Mononuclear cell (primary cell): ENCODE measurements around the gene EMC7. TPM values are rescaled to one million over a fixed set of nuclear protein-coding genes. Genes with fewer than 3 reads are reported as not detected.

Experiments
- H3K27me3 ChIP-seq: 2 replicates; pipeline ENCODE4 v1.6.0; 2011; ENCODE audit warnings: low read length, control low read depth; ENCODE audit not compliant: insufficient read depth
- H3K4me1 ChIP-seq: 2 replicates; pipeline ENCODE4 v1.5.1; 2011; ENCODE audit warnings: mild to moderate bottlenecking, low read length, control low read depth; ENCODE audit not compliant: insufficient read depth
- H3K4me3 ChIP-seq: 2 replicates; pipeline ENCODE4 v1.5.1; 2011; ENCODE audit warnings: mild to moderate bottlenecking, low read length, moderate library complexity
- H3K9me3 ChIP-seq: 2 replicates; pipeline ENCODE4 v1.5.1; 2011; ENCODE audit warnings: low read depth, mild to moderate bottlenecking, control low read depth, low read length
- total RNA-seq: library from RNA; depleted of rRNA; stranded (reverse); fragments of >200 nt; gene quantifications from one replicate; pipeline ENCODE4 v1.2.3, GENCODE V29; 2012

EMC7 gene
- total RNA-seq, 1 donor = 34.7 TPM

DNA sequence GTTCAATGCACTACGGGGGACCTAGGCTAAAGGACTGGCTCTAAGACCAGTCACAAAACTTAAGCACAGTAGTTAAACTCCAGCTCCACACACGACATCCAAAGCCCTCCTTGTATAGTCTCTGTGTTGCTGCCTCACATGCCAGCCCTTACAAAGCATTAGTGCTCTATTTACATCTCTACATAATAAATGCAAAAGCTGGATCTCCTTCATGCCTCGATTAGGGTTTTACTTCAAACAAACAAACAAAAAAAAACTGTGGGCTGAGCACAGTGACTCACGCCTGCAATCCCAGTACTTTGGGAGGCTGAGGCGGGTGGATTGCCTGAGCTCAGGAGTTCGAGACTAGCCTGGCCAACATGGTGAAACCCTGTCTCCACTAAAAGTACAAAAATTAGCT lies 9.8 kb upstream of the EMC7 start:
- H3K9me3 ChIP-seq = no peaks in the 10 kb centered on the region
- no peak overlapping the region for H3K4me3 ChIP-seq
- H3K27me3 ChIP-seq = no peaks in the 10 kb centered on the region
- H3K4me1 ChIP-seq = no peaks in the 10 kb centered on the region

DNA sequence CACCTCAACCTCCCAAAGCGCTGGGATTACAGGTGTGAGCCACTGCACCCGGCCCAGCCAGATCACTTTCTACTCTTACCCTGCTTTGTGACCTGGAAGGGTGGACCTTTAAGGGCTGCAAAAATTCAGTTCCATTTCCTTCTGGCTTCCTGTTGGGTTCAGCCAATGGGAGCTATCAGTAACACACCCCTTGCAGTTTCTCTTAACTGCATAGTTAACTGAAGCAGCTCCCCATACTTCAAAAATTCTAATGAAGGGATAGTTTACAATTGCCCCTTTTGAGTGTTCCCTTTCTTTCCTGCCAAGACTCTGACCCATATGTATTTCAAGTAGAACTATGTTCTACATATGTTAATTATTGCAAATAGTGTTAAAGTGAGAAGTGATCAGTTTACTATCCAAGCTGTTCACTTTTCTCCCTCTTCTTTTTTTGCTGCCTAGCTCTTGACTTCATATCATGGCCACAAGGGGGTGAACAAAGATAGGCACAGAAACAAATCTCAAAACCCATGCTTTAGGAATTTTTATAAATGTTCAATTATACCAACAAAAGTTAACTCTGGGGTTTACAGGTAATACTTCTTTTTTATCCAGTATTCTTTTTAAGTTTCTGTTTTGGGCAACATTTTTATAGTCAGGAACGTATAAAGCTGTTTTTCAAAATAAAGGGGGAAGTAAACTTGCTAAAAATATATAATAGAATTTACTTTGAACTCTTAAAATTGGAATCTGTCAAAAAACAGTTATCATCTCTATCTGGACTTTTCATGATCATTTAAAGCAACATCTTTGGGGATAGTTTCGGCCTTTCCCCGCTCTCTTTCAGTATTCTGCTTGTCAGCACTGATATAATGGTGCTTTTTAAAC lies 8.4 kb upstream of the EMC7 start:
- Histone ChIP-seq H3K4me3 (no peak overlapping the region), H3K9me3 (no peaks in the 10 kb centered on the region), H3K27me3 (no peaks in the 10 kb centered on the region), H3K4me1 (no peaks in the 10 kb centered on the region)

DNA sequence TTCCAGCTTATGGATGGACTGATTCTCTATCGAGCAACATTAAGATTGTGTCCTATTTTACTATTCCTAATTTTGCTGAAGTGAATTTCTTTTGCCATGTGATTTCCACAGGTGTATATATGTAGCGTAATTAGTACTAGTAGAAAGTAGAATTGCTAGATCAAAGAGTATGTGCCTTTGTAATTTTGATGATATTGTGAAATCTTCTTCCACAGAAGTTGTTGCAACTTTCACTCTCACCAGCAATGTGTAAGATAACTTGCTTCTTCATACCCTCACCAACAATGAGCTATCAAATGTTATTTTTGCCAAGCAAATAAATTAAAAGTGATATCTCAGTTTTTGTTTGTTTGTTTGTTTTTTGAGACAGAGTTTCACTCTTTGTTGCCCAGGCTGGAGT lies 5.7 kb upstream of the EMC7 start:
- no peaks in the 10 kb centered on the region for H3K9me3 ChIP-seq
- H3K4me1 ChIP-seq = peaks cover 6% of the 10 kb centered on the region
- no peaks in the 10 kb centered on the region for H3K27me3 ChIP-seq
- no peak overlapping the region for H3K4me3 ChIP-seq

DNA sequence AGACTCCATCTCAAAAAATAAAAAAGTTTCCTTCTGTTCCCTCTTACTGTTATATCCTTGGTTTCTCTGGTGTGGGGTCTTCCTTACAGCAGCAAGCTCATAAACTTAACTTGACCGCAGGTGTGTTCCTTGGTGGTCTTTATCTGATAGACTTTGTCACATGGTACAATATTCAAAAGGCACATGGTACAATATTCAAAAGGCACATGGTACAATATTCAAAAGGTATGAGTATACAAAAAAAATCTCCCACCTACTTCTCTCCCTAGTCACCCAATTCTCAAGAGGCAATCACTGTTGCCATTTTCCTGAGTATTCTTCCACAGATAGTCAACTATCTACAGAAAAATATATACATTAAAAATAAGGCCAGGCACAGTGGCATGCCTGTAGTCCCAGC lies 4.8 kb upstream of the EMC7 start:
- no peaks in the 10 kb centered on the region for H3K27me3 ChIP-seq

DNA sequence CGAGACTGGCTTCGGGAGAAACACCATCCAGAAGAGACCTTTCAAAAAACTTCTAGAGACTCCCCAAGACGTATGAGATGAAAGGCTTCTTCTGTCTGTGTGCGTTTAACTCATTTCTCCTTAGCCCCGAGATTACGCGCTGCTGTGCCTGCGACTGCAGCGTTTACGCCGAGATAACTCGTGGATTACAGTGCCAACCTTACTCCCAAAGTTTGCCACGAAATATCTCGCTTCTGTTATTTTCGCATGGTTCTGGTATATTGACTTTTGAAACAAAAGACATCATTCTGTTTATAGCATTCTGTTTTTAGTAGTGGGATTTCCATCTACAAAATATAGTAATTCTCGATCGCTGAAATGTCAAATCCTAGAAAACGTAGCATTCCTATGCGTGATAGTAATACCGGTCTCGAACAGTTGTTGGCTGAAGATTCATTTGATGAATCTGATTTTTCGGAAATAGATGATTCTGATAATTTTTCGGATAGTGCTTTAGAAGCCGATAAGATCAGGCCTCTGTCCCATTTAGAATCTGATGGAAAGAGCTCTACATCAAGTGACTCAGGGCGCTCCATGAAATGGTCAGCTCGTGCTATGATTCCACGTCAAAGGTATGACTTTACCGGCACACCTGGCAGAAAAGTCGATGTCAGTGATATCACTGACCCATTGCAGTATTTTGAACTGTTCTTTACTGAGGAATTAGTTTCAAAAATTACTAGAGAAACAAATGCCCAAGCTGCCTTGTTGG lies 688 bp upstream of the EMC7 start:
- Histone ChIP-seq H3K27me3 (no peaks in the 10 kb centered on the region), H3K4me1 (peaks cover 27% of the 10 kb centered on the region), H3K4me3 (peak overlapping the region; percentile 99), H3K9me3 (no peaks in the 10 kb centered on the region)

More for the DNA sequence above, 4.8 kb upstream of the EMC7 start:
- Histone ChIP-seq H3K4me3 (no peak overlapping the region), H3K9me3 (no peaks in the 10 kb centered on the region), H3K4me1 (peaks cover 8% of the 10 kb centered on the region)

DNA sequence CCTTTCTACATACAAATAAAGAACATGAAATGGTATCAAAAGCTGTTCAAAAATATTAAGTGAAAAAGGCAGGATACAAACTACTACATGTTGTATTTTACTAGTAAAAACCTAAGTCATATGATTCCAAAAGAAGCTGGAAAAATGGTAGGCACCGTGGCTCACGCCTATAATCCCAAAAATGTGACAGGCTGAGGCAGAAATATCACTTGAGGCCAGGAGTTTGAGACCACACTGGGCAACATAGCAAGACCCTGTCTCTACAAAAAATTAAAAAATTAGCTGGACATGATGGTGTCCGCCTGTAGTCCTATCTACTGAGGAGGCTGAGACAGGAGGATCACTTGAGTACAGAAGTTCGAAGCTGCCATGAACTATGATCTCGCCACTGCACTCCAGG lies 1.7 kb downstream of the EMC7 start:
- H3K9me3 ChIP-seq = no peaks in the 10 kb centered on the region
- no peak overlapping the region for H3K4me3 ChIP-seq

DNA sequence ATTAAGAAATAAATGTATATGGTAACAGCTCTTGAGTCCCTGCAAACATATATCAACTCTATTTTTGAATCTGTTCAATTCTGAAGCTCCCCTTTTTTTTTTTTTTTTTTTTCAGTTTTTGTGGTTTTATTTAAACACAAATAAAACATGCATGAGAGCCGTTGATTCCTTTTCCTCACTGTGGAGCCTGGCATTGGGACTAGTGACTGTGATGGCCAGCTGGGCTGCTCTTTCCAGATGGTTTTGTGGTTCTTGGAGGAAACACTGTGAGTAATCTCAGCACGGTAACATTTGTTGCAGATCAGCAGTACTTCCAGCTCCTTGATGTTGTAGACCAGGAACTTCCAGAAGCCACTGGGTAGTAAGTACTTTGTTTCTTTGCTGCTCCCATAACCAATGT lies 15.9 kb downstream of the EMC7 start:
- Histone ChIP-seq H3K4me3 (no peak overlapping the region), H3K4me1 (no peaks in the 10 kb centered on the region), H3K9me3 (no peaks in the 10 kb centered on the region), H3K27me3 (no peaks in the 10 kb centered on the region)

More for the DNA sequence above, 1.7 kb downstream of the EMC7 start:
- no peaks in the 10 kb centered on the region for H3K27me3 ChIP-seq
- peaks cover 27% of the 10 kb centered on the region for H3K4me1 ChIP-seq

DNA sequence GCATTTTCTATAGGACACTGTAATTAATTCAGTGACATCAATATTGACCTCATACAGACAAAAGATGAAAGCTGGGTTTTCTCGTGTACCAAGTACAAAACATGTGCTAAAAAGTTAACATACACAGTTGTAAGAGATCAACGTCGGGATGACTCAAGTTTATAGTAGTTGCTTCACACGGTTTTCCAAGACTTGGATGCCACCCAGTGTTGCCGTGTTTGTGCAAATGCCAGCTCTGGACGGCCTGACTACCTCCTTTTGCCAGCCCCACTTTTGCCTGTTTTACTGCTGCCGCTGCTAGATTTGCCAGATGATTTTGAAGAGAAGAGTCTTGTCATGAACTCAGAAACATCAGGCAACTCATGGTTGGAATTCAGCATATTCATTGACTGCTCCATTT lies 17.6 kb downstream of the EMC7 start:
- Histone ChIP-seq H3K4me3 (no peak overlapping the region), H3K4me1 (no peaks in the 10 kb centered on the region), H3K27me3 (no peaks in the 10 kb centered on the region), H3K9me3 (no peaks in the 10 kb centered on the region)

DNA sequence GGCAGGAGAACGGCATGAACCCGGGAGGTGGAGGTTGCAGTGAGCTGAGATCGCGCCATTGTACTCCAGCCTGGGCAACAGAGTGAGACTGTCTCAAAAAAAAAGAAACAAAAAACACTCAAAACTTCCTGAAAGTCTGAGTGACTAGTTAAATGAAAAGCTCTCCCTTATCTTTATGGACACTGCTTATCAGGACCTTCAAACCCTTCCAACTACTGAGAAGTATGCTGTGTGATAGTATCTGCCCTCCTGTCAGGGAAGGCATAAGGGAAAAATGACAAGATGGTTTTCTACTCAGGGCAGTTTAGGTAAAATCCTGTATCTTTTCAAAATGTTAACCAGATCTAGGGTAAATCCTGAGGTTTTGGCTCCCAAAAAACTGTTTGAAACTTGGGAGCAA lies 21.8 kb downstream of the EMC7 start:
- H3K9me3 ChIP-seq = no peaks in the 10 kb centered on the region
- no peak overlapping the region for H3K4me3 ChIP-seq
- no peaks in the 10 kb centered on the region for H3K4me1 ChIP-seq
- no peaks in the 10 kb centered on the region for H3K27me3 ChIP-seq

DNA sequence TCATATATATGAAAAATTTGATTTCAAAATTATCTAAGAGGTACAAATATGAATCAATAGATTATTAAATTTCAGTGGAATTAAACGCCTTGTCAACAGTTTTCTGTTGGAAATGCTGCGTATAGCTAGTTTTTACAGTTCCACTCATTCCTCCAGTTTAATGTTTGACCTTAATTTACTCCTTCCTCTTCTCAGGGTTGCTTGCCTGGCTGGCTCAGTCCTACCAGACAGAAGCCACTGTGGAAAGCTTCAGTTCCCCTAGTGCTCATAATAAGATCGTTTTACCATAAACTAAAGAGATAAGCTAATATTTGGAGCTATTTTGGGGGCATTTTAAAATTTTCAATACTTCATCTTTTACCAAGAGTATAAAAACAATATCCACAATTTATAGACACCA lies 22.8 kb downstream of the EMC7 start:
- Histone ChIP-seq H3K9me3 (no peaks in the 10 kb centered on the region), H3K4me3 (no peak overlapping the region), H3K4me1 (no peaks in the 10 kb centered on the region), H3K27me3 (no peaks in the 10 kb centered on the region)

DNA sequence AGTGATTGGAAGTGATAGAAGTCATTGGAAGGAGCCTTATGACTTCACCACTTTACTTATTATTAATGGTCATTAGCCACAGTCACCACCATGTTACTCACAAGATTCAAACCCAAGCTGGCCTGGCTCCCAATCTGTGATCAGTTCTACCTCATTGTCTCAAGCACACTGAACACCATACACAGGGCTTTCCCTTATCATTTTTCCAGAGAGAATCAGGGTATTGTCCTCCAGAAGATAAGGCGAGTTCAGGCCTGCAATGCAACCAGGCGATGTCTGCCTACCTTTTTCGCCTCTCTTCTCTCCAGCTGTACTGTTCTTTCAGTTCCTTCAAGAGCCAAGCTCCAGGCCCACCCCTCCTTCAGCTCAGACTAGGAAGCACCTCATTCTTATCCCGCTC lies 24.9 kb downstream of the EMC7 start:
- Histone ChIP-seq H3K9me3 (no peaks in the 10 kb centered on the region), H3K4me3 (no peak overlapping the region), H3K4me1 (no peaks in the 10 kb centered on the region), H3K27me3 (no peaks in the 10 kb centered on the region)

DNA sequence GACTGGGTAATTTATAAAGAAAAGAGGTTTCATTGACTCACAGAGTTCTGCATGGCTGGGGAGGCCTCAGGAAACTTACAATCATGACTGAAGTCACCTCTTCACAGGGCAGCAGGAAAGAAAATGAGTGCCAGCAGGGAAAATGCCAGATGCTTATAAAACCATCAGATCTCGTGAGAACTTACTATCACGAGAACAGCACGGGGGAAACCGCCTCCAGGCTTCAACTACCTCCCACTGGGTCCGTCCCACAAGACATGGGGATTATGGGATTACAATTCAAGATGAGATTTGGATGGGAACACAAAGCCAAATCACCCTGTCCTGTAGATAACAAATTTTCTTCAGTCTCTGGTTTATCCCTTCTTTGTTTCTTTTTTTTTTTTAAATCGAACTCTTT lies 31.7 kb downstream of the EMC7 start:
- H3K9me3 ChIP-seq = no peaks in the 10 kb centered on the region
- H3K4me3 ChIP-seq = no peak overlapping the region
- H3K4me1 ChIP-seq = no peaks in the 10 kb centered on the region
- no peaks in the 10 kb centered on the region for H3K27me3 ChIP-seq

DNA sequence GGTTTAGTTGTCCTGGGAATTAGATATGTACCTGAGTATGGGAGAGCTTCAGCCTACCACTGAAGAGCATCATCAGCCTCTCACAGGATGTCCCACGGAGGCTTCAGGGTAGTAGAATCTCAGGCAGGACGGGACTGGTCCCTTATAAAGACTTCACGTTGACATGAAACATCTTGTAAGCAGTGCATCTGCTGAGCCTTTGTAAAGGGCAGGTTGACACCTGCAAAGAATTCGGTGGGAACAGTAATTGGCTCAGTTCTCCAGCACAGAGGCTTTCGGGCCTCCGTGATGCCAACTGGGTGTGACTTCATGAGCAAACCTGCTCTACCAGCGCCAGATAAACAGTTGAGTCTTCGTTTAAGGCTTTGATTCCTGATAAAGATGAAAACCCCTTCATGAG lies 35.7 kb downstream of the EMC7 start:
- no peaks in the 10 kb centered on the region for H3K9me3 ChIP-seq
- no peak overlapping the region for H3K4me3 ChIP-seq
- no peaks in the 10 kb centered on the region for H3K4me1 ChIP-seq
- H3K27me3 ChIP-seq = no peaks in the 10 kb centered on the region

DNA sequence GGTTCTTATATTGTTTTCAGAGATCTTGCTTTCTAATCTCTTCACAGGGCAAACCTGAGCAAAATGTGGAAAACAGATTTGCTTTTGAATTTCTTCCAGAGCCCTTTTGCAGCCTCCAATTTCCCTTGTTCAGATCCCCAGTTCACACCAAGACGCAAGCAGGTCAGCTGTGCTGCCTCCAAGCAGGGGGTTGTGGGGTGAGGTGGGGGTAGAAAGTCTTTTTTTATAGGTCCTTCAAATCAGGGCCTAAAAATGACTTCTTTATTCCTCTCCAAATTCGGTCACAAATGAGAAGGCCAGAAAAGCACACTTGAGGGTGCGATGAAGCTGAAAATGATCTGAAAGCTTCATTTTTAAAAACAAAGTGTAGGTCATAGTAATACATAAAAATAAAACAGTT lies 36.4 kb downstream of the EMC7 start:
- no peaks in the 10 kb centered on the region for H3K4me1 ChIP-seq
- H3K4me3 ChIP-seq = no peak overlapping the region
- no peaks in the 10 kb centered on the region for H3K27me3 ChIP-seq
- no peaks in the 10 kb centered on the region for H3K9me3 ChIP-seq

DNA sequence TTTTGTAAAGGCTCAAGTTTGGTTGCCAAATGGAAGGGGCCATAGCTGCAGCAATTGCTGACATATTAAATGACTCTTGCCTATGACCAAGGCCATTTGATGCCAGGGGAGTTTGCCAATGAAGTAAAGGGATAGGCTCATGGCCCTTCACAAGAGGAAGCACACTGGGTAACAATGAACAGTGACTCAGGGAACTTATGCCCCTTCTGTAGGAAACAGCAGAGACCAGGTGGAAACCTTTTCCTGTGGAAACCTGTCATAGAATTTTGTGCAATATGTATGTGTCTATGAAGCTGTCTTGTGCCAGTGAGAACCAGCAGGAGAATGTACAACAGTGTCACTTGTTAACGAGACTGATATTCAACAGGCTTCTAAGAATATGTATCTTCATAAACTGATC lies 37.2 kb downstream of the EMC7 start:
- no peaks in the 10 kb centered on the region for H3K27me3 ChIP-seq
- H3K4me1 ChIP-seq = no peaks in the 10 kb centered on the region
- H3K9me3 ChIP-seq = no peaks in the 10 kb centered on the region
- no peak overlapping the region for H3K4me3 ChIP-seq

DNA sequence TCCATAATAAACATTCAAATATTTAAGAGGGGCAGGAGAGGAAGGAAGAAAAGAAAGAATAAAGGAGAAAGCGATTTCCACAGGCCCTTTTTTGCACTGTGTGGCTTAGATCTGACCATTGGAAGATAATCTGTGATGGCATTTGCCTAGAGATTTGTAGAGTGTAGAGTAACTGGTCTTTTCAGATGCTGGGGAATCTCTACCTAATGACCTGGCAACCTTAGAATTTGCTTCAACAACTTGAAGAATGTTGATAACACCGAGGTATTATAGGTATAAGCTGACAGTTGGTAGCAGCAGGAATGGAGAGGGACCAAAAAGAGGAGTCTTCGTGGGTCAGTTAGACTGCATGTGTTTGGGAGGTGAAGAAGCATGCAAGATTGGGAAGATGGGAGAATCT lies 41.7 kb downstream of the EMC7 start:
- H3K4me1 ChIP-seq = no peaks in the 10 kb centered on the region
- H3K9me3 ChIP-seq = no peaks in the 10 kb centered on the region
- no peaks in the 10 kb centered on the region for H3K27me3 ChIP-seq
- H3K4me3 ChIP-seq = no peak overlapping the region
